Measurements from ENCODE around the gene FGFR2. TPM values are rescaled to one million over a fixed set of nuclear protein-coding genes. Genes with fewer than 3 reads are reported as not detected.
"Not testable (repeated sequence)": the region's sequence is repeated elsewhere in the genome, so short reads cannot be mapped to it uniquely, and the experiment has no call there.

The FGFR2 gene
- total RNA-seq, 2 experiments from 2014 or later: 0.09 TPM; not detected in 1

DNA sequence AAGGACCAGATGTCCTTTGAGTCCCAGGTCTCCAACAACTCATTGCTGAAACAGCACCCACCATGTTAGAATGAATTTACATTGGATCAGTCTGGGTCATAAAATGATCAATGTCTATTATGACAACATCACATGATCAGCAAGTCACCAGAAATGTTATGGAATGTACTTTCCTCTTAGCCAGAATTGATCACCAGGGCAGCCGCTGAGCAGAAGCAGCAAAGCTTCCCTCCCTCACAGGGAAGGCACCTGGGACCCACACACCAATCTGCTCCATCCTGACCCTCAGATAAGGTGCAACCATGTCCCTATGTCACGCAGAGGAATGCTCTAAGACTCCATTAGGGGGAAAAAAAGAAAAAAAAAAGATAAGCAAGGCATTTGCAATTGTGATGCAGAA, 30.0 kb downstream of the FGFR2 start:
- H3K4me3 Mint-ChIP-seq: no peak overlapping the region
- peaks cover 3% of the 10 kb centered on the region for H3K9me3 Mint-ChIP-seq (ENCODE audit: low read depth)
- no peaks in the 10 kb centered on the region for H3K27me3 Mint-ChIP-seq
- DNase-seq (no peak), ATAC-seq (no peak)
- no peaks in the 10 kb centered on the region for H3K36me3 Mint-ChIP-seq
- H3K27ac Mint-ChIP-seq: no peak overlapping the region
- H3K4me1 Mint-ChIP-seq: no peaks in the 10 kb centered on the region
- CTCF ChIA-PET: no interaction called here

GRCh38 chr10:121567569-121567968, 30.7 kb downstream of the FGFR2 start:
- no peak overlapping the region for H3K27ac Mint-ChIP-seq
- no peak for DNase-seq
- ATAC-seq: no peak
- H3K36me3 Mint-ChIP-seq: no peaks in the 10 kb centered on the region
- CTCF ChIA-PET: no interaction called here
- no peaks in the 10 kb centered on the region for H3K27me3 Mint-ChIP-seq
- no peak overlapping the region for H3K4me3 Mint-ChIP-seq
- no peaks in the 10 kb centered on the region for H3K4me1 Mint-ChIP-seq
- H3K9me3 Mint-ChIP-seq (ENCODE audit: low read depth): peaks cover 4% of the 10 kb centered on the region

GRCh38 chr10:121566755-121567154, 31.5 kb downstream of the FGFR2 start:
- H3K9me3 Mint-ChIP-seq (ENCODE audit: low read depth): peaks cover 5% of the 10 kb centered on the region
- ATAC-seq (no peak), DNase-seq (no peak)
- CTCF ChIA-PET: no interaction called here
- no peak overlapping the region for H3K27ac Mint-ChIP-seq
- H3K4me3 Mint-ChIP-seq: no peak overlapping the region
- H3K4me1 Mint-ChIP-seq: no peaks in the 10 kb centered on the region
- H3K36me3 Mint-ChIP-seq: no peaks in the 10 kb centered on the region
- no peaks in the 10 kb centered on the region for H3K27me3 Mint-ChIP-seq

DNA sequence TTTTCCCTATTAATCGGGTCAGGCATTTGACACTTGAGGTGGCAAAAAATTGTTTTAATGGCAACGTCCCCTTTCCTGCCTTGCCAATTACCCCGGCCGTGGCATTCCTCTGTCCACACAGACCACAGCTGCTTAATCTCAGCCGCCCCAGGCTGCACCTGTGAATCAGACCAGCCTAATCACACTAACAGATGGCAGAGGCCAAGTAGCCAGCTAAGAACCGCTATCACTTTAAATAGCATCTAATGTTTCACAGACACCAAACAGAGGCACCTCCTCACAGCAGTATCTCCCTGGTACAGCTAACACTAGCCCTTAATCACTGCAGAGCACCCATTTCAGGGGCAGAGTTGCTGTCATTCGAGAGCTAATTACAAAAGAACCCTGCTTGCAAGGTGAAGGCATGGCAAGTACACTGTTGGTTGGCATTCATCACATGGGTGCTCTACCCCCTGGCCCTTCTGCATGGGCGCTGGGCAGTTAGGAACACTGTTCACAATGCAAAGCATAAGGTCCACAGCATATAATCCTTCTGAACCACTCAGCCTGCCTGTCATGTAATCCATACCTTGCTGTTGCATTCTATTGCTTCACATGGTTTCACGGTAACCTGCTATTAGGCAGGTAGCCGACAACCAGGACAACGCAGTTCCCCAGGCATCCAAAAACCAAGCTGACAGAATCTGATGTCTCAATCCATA, 38.8 kb downstream of the FGFR2 start:
- no peaks in the 10 kb centered on the region for H3K4me1 Mint-ChIP-seq
- DNase-seq: no peak
- no peaks in the 10 kb centered on the region for H3K36me3 Mint-ChIP-seq
- no peak for ATAC-seq
- H3K4me3 Mint-ChIP-seq: no peak overlapping the region
- no peak overlapping the region for H3K27ac Mint-ChIP-seq
- CTCF ChIA-PET: no interaction called here
- no peaks in the 10 kb centered on the region for H3K27me3 Mint-ChIP-seq
- peaks cover 2% of the 10 kb centered on the region for H3K9me3 Mint-ChIP-seq (ENCODE audit: low read depth)

GRCh38 chr10:121558238-121558637, 40.0 kb downstream of the FGFR2 start:
- ATAC-seq: no peak
- Mint-ChIP-seq H3K9me3 (ENCODE audit: low read depth) (peaks cover 2% of the 10 kb centered on the region), H3K27ac (no peak overlapping the region), H3K4me1 (no peaks in the 10 kb centered on the region), H3K27me3 (no peaks in the 10 kb centered on the region), H3K4me3 (no peak overlapping the region), H3K36me3 (no peaks in the 10 kb centered on the region)
- no peak for DNase-seq
- CTCF ChIA-PET: no interaction called here

DNA sequence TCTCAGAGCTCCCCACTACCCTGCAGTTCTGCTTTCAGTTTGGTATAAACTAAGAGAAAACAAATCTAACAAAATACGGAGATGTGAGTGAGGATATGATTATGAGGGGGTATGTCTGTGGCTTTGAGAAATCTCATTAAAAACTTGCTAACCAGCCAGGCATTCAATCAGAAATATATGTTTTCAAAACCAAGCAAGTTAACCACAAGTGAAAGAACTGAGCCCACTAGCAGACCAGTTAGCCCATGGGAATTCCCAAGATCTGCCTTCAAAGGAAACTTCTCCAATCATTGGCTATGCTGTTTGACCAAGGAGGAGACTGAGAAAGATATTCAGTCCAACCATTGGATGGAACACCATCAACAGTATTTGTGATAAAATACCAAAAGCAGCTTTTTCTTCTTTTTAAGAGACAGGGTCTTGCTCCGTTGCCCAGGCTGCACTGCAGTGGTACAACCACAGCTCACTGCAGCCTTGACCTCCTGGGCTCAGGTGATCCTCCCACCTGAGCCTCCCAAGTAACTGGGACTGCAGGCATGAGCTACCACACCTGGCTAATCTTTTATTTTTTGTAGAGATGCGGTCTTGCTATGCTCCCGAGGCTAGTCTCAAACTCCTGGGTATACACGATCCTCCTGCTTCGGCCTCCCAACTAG, 41.2 kb downstream of the FGFR2 start:
- ATAC-seq (no peak), DNase-seq (no peak)
- Mint-ChIP-seq H3K36me3 (no peaks in the 10 kb centered on the region), H3K4me3 (no peak overlapping the region), H3K27ac (no peak overlapping the region), H3K4me1 (no peaks in the 10 kb centered on the region), H3K27me3 (no peaks in the 10 kb centered on the region), H3K9me3 (ENCODE audit: low read depth) (no peaks in the 10 kb centered on the region)
- CTCF ChIA-PET: no interaction called here

DNA sequence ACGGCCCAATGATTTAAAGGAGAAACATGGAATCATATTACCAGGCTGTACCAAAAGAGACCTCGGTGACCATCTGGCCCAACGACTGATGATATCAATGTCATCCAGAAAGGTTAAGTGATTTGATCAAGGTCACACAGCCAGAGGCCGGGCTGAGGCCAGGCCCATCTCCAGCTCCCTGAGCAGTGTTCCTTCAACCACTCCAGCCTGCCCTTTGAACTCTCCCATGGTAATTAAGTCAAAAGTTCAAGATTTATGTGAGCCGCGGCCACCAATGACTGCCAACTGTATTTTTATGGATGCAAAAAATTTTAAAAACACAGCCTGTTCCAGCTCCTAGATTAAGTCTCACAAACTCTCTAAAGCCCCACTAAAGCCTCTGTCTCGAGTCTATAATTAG, 41.8 kb downstream of the FGFR2 start:
- Mint-ChIP-seq H3K36me3 (no peaks in the 10 kb centered on the region), H3K27me3 (no peaks in the 10 kb centered on the region), H3K27ac (no peak overlapping the region), H3K4me1 (no peaks in the 10 kb centered on the region), H3K4me3 (no peak overlapping the region), H3K9me3 (ENCODE audit: low read depth) (no peaks in the 10 kb centered on the region)
- ATAC-seq (no peak), DNase-seq (no peak)
- CTCF ChIA-PET: no interaction called here

- H3K9me3 Mint-ChIP-seq (ENCODE audit: low read depth); H3K4me1 Mint-ChIP-seq; ATAC-seq; H3K27ac Mint-ChIP-seq; H3K36me3 Mint-ChIP-seq; H3K4me3 Mint-ChIP-seq; H3K27me3 Mint-ChIP-seq; DNase-seq; CTCF ChIA-PET: not testable (repeated sequence)
These were observed 43.3 kb downstream of the FGFR2 start for GRCh38 chr10:121554916-121555315.

- ATAC-seq: no peak
- no peak overlapping the region for H3K4me3 Mint-ChIP-seq
- H3K27ac Mint-ChIP-seq: no peak overlapping the region
- H3K27me3 Mint-ChIP-seq: no peaks in the 10 kb centered on the region
- DNase-seq: no peak
- CTCF ChIA-PET: no interaction called here
- no peaks in the 10 kb centered on the region for H3K36me3 Mint-ChIP-seq
- H3K9me3 Mint-ChIP-seq (ENCODE audit: low read depth): peaks cover 3% of the 10 kb centered on the region
- no peaks in the 10 kb centered on the region for H3K4me1 Mint-ChIP-seq
These were observed 44.6 kb downstream of the FGFR2 start for GRCh38 chr10:121553511-121554264.

DNA sequence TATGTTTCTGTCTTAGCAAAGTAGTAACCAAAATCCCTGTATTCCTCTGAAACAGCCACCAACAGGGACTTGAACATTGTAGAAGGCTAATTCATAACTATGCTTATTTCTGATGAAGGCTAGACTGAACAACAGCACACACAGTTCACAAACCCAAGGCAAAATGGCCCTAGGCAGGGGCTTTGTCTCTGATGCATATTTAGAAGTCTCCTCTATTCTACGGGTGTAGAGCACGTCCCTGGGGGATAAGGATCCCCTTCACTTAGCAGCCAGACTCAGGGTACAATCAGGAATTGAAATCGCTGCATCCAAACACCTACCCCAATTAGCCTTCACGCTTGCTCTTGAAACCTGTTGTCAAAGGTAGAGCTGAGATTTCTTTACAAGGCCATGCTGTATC, 45.5 kb downstream of the FGFR2 start:
- Mint-ChIP-seq H3K4me1 (no peaks in the 10 kb centered on the region), H3K27me3 (no peaks in the 10 kb centered on the region), H3K4me3 (no peak overlapping the region), H3K27ac (no peak overlapping the region), H3K9me3 (ENCODE audit: low read depth) (peaks cover 3% of the 10 kb centered on the region), H3K36me3 (no peaks in the 10 kb centered on the region)
- CTCF ChIA-PET: no interaction called here
- ATAC-seq: no peak
- DNase-seq: no peak

DNA sequence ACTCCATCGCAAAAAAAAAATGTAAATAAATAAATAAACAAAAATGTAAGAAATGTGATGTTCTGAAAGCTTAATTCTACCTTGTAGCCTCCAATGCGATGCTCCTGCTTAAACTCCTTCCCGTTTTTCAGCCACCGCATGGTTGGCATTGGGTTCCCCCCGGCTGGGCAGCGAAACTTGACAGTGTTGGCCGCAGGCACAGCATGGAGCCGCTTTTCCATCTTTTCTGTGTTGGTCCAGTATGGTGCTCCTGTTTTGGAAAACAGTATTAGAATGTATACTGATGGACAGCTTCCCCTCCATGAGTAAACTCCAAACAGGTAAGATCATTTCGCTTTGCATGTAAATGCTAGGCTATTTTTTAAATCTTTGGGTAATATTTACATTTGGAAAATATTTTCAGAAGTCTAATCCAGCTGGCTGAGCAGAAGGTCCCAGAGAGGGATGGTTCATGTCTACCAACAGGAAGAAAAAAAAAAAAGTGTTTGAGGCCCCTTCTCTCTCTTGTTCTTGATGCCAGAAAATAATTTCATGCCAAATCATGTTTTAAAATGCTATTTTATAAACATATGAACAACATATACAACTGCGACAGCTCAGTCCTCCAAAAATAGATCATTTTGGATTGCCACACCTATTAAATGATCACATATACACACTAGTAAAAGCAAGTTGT, 46.9 kb downstream of the FGFR2 start:
- H3K4me1 Mint-ChIP-seq: no peaks in the 10 kb centered on the region
- peaks cover 3% of the 10 kb centered on the region for H3K9me3 Mint-ChIP-seq (ENCODE audit: low read depth)
- no peak for DNase-seq
- H3K27me3 Mint-ChIP-seq: no peaks in the 10 kb centered on the region
- ATAC-seq: no peak
- H3K4me3 Mint-ChIP-seq: no peak overlapping the region
- H3K27ac Mint-ChIP-seq: no peak overlapping the region
- CTCF ChIA-PET: no interaction called here
- no peaks in the 10 kb centered on the region for H3K36me3 Mint-ChIP-seq

DNA sequence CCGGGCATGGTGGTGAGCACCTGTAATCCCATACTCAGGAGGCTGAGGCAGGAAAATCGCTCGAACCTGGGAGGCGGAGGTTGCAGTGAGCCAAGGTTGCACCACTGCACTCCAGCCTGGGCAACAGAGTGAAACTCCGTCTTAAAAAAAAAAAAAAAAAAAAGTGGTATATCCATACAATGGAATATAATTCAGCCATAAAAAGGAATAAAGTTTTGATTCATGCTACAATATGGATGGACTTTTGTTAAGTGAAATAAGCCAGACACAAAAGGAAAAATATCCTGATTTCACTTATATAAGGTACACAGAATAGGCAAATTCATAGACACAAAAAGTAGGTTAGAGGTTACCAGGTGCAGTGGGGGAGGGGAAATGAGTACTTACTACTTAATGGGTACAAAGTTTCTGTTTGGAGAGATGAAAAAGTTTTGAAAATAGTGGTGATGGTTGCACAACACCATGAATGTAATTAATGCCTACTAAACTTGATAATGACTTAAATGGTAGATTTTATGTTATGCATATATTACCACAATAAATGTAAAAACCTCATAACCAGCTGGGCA, 53.9 kb downstream of the FGFR2 start:
- no peak for ATAC-seq
- Mint-ChIP-seq H3K27ac (no peak overlapping the region), H3K9me3 (ENCODE audit: low read depth) (no peaks in the 10 kb centered on the region), H3K4me3 (no peak overlapping the region), H3K27me3 (no peaks in the 10 kb centered on the region), H3K4me1 (no peaks in the 10 kb centered on the region), H3K36me3 (no peaks in the 10 kb centered on the region)
- CTCF ChIA-PET: no interaction called here
- no peak for DNase-seq

DNA sequence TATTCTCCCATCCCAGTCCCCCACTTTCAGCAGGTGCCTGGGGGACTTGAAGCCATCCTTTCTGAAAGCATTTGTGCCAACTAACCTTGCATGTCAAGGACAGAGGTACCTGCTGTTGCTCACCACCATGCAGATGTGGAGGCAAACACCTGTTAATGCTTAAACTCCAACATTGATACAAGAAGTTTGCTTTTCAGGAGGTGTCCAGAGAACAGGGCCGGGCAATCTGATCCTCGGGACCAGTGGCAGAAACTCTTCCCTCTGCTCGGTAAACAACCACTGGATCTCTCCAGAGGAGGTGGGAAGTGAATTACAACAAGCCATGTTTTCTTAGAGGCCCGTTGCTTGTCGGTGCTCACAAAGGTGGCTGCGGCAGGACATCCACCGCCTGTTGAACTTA, 54.7 kb downstream of the FGFR2 start:
- ATAC-seq (no peak), DNase-seq (no peak)
- no peaks in the 10 kb centered on the region for H3K36me3 Mint-ChIP-seq
- no peaks in the 10 kb centered on the region for H3K27me3 Mint-ChIP-seq
- H3K4me3 Mint-ChIP-seq: no peak overlapping the region
- no peaks in the 10 kb centered on the region for H3K9me3 Mint-ChIP-seq (ENCODE audit: low read depth)
- H3K4me1 Mint-ChIP-seq: no peaks in the 10 kb centered on the region
- no peak overlapping the region for H3K27ac Mint-ChIP-seq
- CTCF ChIA-PET: no interaction called here

Data from activated CD8-positive, alpha-beta memory T cell treated with anti-CD3 and anti-CD28 coated beads, Interleukin-2, amount 10 ng/mL, durations not matched to agents 7 days and 5 days (primary cell).